ENCODE data around the gene PPP3CA.

PPP3CA gene

GRCh38 chr4:101119141-101119540 lies 228.2 kb downstream of the PPP3CA start:
- ATAC-seq (ENCODE audit: low read depth) (no peak), DNase-seq (ENCODE audit: low spot score) (no peak)
- no peaks in the 10 kb centered on the region for H3K36me3 ChIP-seq (ENCODE audit: low read depth)
- no peak for TF ChIP-seq CTCF (IDR thresholded peaks at IDR 0.05; ENCODE audit: poor library complexity, severe bottlenecking)
- H3K27ac ChIP-seq (ENCODE audit: poor library complexity, severe bottlenecking): no peak overlapping the region
- peaks cover 15% of the 10 kb centered on the region for H3K4me1 ChIP-seq (ENCODE audit: insufficient read depth, poor library complexity, severe bottlenecking)
- no peaks in the 10 kb centered on the region for H3K9me3 ChIP-seq (ENCODE audit: severe bottlenecking)
- no peak overlapping the region for H3K4me3 ChIP-seq (ENCODE audit: severe bottlenecking)
- H3K27me3 ChIP-seq (ENCODE audit: insufficient read depth, poor library complexity, severe bottlenecking): no peaks in the 10 kb centered on the region

GRCh38 chr4:101118617-101119016 lies 228.7 kb downstream of the PPP3CA start:
- no peaks in the 10 kb centered on the region for H3K9me3 ChIP-seq (ENCODE audit: severe bottlenecking)
- no peak overlapping the region for H3K27ac ChIP-seq (ENCODE audit: poor library complexity, severe bottlenecking)
- no peak for ATAC-seq (ENCODE audit: low read depth)
- peaks cover 15% of the 10 kb centered on the region for H3K4me1 ChIP-seq (ENCODE audit: insufficient read depth, poor library complexity, severe bottlenecking)
- no peaks in the 10 kb centered on the region for H3K27me3 ChIP-seq (ENCODE audit: insufficient read depth, poor library complexity, severe bottlenecking)
- no peaks in the 10 kb centered on the region for H3K36me3 ChIP-seq (ENCODE audit: low read depth)
- no peak overlapping the region for H3K4me3 ChIP-seq (ENCODE audit: severe bottlenecking)
- TF ChIP-seq CTCF (IDR thresholded peaks at IDR 0.05; ENCODE audit: poor library complexity, severe bottlenecking): no peak
- DNase-seq (ENCODE audit: low spot score): no peak

- ATAC-seq (ENCODE audit: low read depth) (no peak), DNase-seq (ENCODE audit: low spot score) (no peak)
- Histone ChIP-seq H3K4me1 (ENCODE audit: insufficient read depth, poor library complexity, severe bottlenecking) (peaks cover 15% of the 10 kb centered on the region), H3K36me3 (ENCODE audit: low read depth) (no peaks in the 10 kb centered on the region), H3K27me3 (ENCODE audit: insufficient read depth, poor library complexity, severe bottlenecking) (no peaks in the 10 kb centered on the region), H3K27ac (ENCODE audit: poor library complexity, severe bottlenecking) (no peak overlapping the region), H3K9me3 (ENCODE audit: severe bottlenecking) (no peaks in the 10 kb centered on the region), H3K4me3 (ENCODE audit: severe bottlenecking) (no peak overlapping the region)
- TF ChIP-seq CTCF (IDR thresholded peaks at IDR 0.05; ENCODE audit: poor library complexity, severe bottlenecking): no peak
Observed at GRCh38 chr4:101115887-101116286, 231.4 kb downstream of the PPP3CA start.

GRCh38 chr4:101114936-101115372 lies 232.4 kb downstream of the PPP3CA start:
- Histone ChIP-seq H3K36me3 (ENCODE audit: low read depth) (no peaks in the 10 kb centered on the region), H3K4me1 (ENCODE audit: insufficient read depth, poor library complexity, severe bottlenecking) (peaks cover 15% of the 10 kb centered on the region), H3K4me3 (ENCODE audit: severe bottlenecking) (no peak overlapping the region), H3K27ac (ENCODE audit: poor library complexity, severe bottlenecking) (no peak overlapping the region), H3K9me3 (ENCODE audit: severe bottlenecking) (no peaks in the 10 kb centered on the region), H3K27me3 (ENCODE audit: insufficient read depth, poor library complexity, severe bottlenecking) (no peaks in the 10 kb centered on the region)
- no peak for TF ChIP-seq CTCF (IDR thresholded peaks at IDR 0.05; ENCODE audit: poor library complexity, severe bottlenecking)
- DNase-seq (ENCODE audit: low spot score): no peak
- peak; percentile 75 for ATAC-seq (ENCODE audit: low read depth)

GRCh38 chr4:101104312-101105052 lies 242.8 kb downstream of the PPP3CA start:
- ATAC-seq (ENCODE audit: low read depth) (no peak), DNase-seq (ENCODE audit: low spot score) (no peak)
- Histone ChIP-seq H3K4me1 (ENCODE audit: insufficient read depth, poor library complexity, severe bottlenecking) (peaks cover 20% of the 10 kb centered on the region), H3K36me3 (ENCODE audit: low read depth) (peaks cover 25% of the 10 kb centered on the region), H3K27ac (ENCODE audit: poor library complexity, severe bottlenecking) (no peak overlapping the region), H3K27me3 (ENCODE audit: insufficient read depth, poor library complexity, severe bottlenecking) (no peaks in the 10 kb centered on the region), H3K9me3 (ENCODE audit: severe bottlenecking) (no peaks in the 10 kb centered on the region), H3K4me3 (ENCODE audit: severe bottlenecking) (no peak overlapping the region)
- no peak for TF ChIP-seq CTCF (IDR thresholded peaks at IDR 0.05; ENCODE audit: poor library complexity, severe bottlenecking)

All from RWPE2 (cell line).